T-helper 2 cell treated with Interferon-gamma antibody and Interleukin-4, amounts not matched to agents 5 μg/mL and 100 μg/mL, for 36 hours (primary cell): ENCODE results near the gene SDCCAG8.
A peak's percentile ranks its signal among the peaks of the same experiment; 100 is the strongest.

Source experiments
- DNase-seq: peaks from one replicate; pipeline ENCODE4 v3.0.0; 2021; ENCODE audit warnings: low spot score
- H3K27ac Mint-ChIP-seq: one replicate; pipeline ENCODE4 v1.8.0; 2021; ENCODE audit warnings: mild to moderate bottlenecking, mixed read lengths
- H3K27me3 Mint-ChIP-seq: one replicate; pipeline ENCODE4 v1.8.0; 2021; ENCODE audit warnings: low read depth, mixed read lengths
- H3K36me3 Mint-ChIP-seq: one replicate; pipeline ENCODE4 v1.8.0; 2021; ENCODE audit warnings: low read depth, mixed read lengths
- H3K4me1 Mint-ChIP-seq: one replicate; pipeline ENCODE4 v1.8.0; 2021; ENCODE audit warnings: low read depth, mixed read lengths
- H3K4me3 Mint-ChIP-seq: one replicate; pipeline ENCODE4 v1.8.0; 2022; ENCODE audit warnings: mild to moderate bottlenecking, moderate library complexity, mixed read lengths
- H3K9me3 Mint-ChIP-seq: one replicate; pipeline ENCODE4 v1.8.0; 2021; ENCODE audit warnings: mixed read lengths

SDCCAG8 gene

GRCh38 chr1:243280571-243281129, 24.8 kb downstream of the SDCCAG8 start:
- DNase-seq, result no peak
- no peaks in the 10 kb centered on the region for H3K9me3 Mint-ChIP-seq
- H3K36me3 Mint-ChIP-seq, result peaks cover 38% of the 10 kb centered on the region
- no peaks in the 10 kb centered on the region for H3K27me3 Mint-ChIP-seq
- peaks cover under 1% of the 10 kb centered on the region for H3K4me1 Mint-ChIP-seq
- no peak overlapping the region for H3K4me3 Mint-ChIP-seq
- no peak overlapping the region for H3K27ac Mint-ChIP-seq

GRCh38 chr1:243281672-243282071, 25.8 kb downstream of the SDCCAG8 start:
- no peak overlapping the region for H3K4me3 Mint-ChIP-seq
- no peak overlapping the region for H3K27ac Mint-ChIP-seq
- peaks cover 35% of the 10 kb centered on the region for H3K36me3 Mint-ChIP-seq
- H3K9me3 Mint-ChIP-seq, result no peaks in the 10 kb centered on the region
- H3K4me1 Mint-ChIP-seq, result peaks cover 10% of the 10 kb centered on the region
- no peak for DNase-seq
- no peaks in the 10 kb centered on the region for H3K27me3 Mint-ChIP-seq

GRCh38 chr1:243286409-243287122, 30.7 kb downstream of the SDCCAG8 start:
- Mint-ChIP-seq H3K4me1 (peaks cover 24% of the 10 kb centered on the region), H3K36me3 (peaks cover 46% of the 10 kb centered on the region), H3K9me3 (no peaks in the 10 kb centered on the region), H3K27me3 (no peaks in the 10 kb centered on the region), H3K4me3 (peak overlapping the region; percentile 41), H3K27ac (peak overlapping the region; percentile 56)
- DNase-seq, result no peak

GRCh38 chr1:243287123-243287460, 31.3 kb downstream of the SDCCAG8 start:
- H3K4me3 Mint-ChIP-seq, result no peak overlapping the region
- H3K27ac Mint-ChIP-seq, result no peak overlapping the region

GRCh38 chr1:243287652-243288051, 31.8 kb downstream of the SDCCAG8 start:
- H3K36me3 Mint-ChIP-seq, result peaks cover 48% of the 10 kb centered on the region
- H3K4me1 Mint-ChIP-seq, result peaks cover 24% of the 10 kb centered on the region
- H3K9me3 Mint-ChIP-seq, result peaks cover 2% of the 10 kb centered on the region
- peak overlapping the region; percentile 25 for H3K4me3 Mint-ChIP-seq
- peak overlapping the region; percentile 58 for H3K27ac Mint-ChIP-seq
- H3K27me3 Mint-ChIP-seq, result no peaks in the 10 kb centered on the region
- DNase-seq, result no peak

More at GRCh38 chr1:243287123-243287460, 31.3 kb downstream of the SDCCAG8 start:
- peaks cover 48% of the 10 kb centered on the region for H3K36me3 Mint-ChIP-seq
- peaks cover 24% of the 10 kb centered on the region for H3K4me1 Mint-ChIP-seq
- DNase-seq, result no peak
- H3K9me3 Mint-ChIP-seq, result no peaks in the 10 kb centered on the region
- no peaks in the 10 kb centered on the region for H3K27me3 Mint-ChIP-seq

GRCh38 chr1:243288062-243288461, 32.2 kb downstream of the SDCCAG8 start:
- DNase-seq, result no peak
- H3K27me3 Mint-ChIP-seq, result no peaks in the 10 kb centered on the region
- H3K4me3 Mint-ChIP-seq, result peak overlapping the region; percentile 25
- peaks cover 24% of the 10 kb centered on the region for H3K4me1 Mint-ChIP-seq
- H3K36me3 Mint-ChIP-seq, result peaks cover 49% of the 10 kb centered on the region
- peaks cover 6% of the 10 kb centered on the region for H3K9me3 Mint-ChIP-seq
- peak overlapping the region; percentile 58 for H3K27ac Mint-ChIP-seq

- Mint-ChIP-seq H3K4me3 (no peak overlapping the region), H3K4me1 (peaks cover 17% of the 10 kb centered on the region), H3K36me3 (peaks cover 65% of the 10 kb centered on the region), H3K27me3 (no peaks in the 10 kb centered on the region), H3K27ac (no peak overlapping the region), H3K9me3 (peaks cover 24% of the 10 kb centered on the region)
- DNase-seq, result no peak
These were observed 35.5 kb downstream of the SDCCAG8 start for GRCh38 chr1:243291292-243291691.

GRCh38 chr1:243292117-243292516, 36.3 kb downstream of the SDCCAG8 start:
- no peak overlapping the region for H3K27ac Mint-ChIP-seq
- H3K36me3 Mint-ChIP-seq, result peaks cover 69% of the 10 kb centered on the region
- no peaks in the 10 kb centered on the region for H3K27me3 Mint-ChIP-seq
- H3K4me1 Mint-ChIP-seq, result peaks cover 13% of the 10 kb centered on the region
- H3K4me3 Mint-ChIP-seq, result no peak overlapping the region
- DNase-seq, result no peak
- H3K9me3 Mint-ChIP-seq, result peaks cover 29% of the 10 kb centered on the region

GRCh38 chr1:243293941-243294722, 38.3 kb downstream of the SDCCAG8 start:
- peaks cover 34% of the 10 kb centered on the region for H3K9me3 Mint-ChIP-seq
- peaks cover 1% of the 10 kb centered on the region for H3K4me1 Mint-ChIP-seq
- no peak overlapping the region for H3K4me3 Mint-ChIP-seq
- no peak overlapping the region for H3K27ac Mint-ChIP-seq
- H3K27me3 Mint-ChIP-seq, result no peaks in the 10 kb centered on the region
- DNase-seq, result no peak
- peaks cover 63% of the 10 kb centered on the region for H3K36me3 Mint-ChIP-seq

GRCh38 chr1:243294723-243295121, 38.9 kb downstream of the SDCCAG8 start:
- H3K27me3 Mint-ChIP-seq, result no peaks in the 10 kb centered on the region
- H3K4me1 Mint-ChIP-seq, result peaks cover 1% of the 10 kb centered on the region
- H3K4me3 Mint-ChIP-seq, result no peak overlapping the region
- no peak for DNase-seq
- H3K27ac Mint-ChIP-seq, result no peak overlapping the region
- peaks cover 34% of the 10 kb centered on the region for H3K9me3 Mint-ChIP-seq
- H3K36me3 Mint-ChIP-seq, result peaks cover 60% of the 10 kb centered on the region

GRCh38 chr1:243299069-243299468, 43.2 kb downstream of the SDCCAG8 start:
- H3K27ac Mint-ChIP-seq, result no peak overlapping the region
- peaks cover 18% of the 10 kb centered on the region for H3K9me3 Mint-ChIP-seq
- no peak overlapping the region for H3K4me3 Mint-ChIP-seq
- H3K4me1 Mint-ChIP-seq, result no peaks in the 10 kb centered on the region
- H3K36me3 Mint-ChIP-seq, result peaks cover 44% of the 10 kb centered on the region
- DNase-seq, result no peak
- H3K27me3 Mint-ChIP-seq, result no peaks in the 10 kb centered on the region

- DNase-seq, result no peak
- Mint-ChIP-seq H3K4me3 (no peak overlapping the region), H3K9me3 (peaks cover 9% of the 10 kb centered on the region), H3K36me3 (peaks cover 32% of the 10 kb centered on the region), H3K4me1 (no peaks in the 10 kb centered on the region), H3K27ac (no peak overlapping the region), H3K27me3 (no peaks in the 10 kb centered on the region)
These were observed 45.2 kb downstream of the SDCCAG8 start for GRCh38 chr1:243301059-243301458.

- H3K27me3 Mint-ChIP-seq, result no peaks in the 10 kb centered on the region
- no peak for DNase-seq
- peaks cover 10% of the 10 kb centered on the region for H3K4me1 Mint-ChIP-seq
- H3K27ac Mint-ChIP-seq, result no peak overlapping the region
- no peaks in the 10 kb centered on the region for H3K9me3 Mint-ChIP-seq
- H3K4me3 Mint-ChIP-seq, result no peak overlapping the region
- peaks cover 19% of the 10 kb centered on the region for H3K36me3 Mint-ChIP-seq
These were observed 56.0 kb downstream of the SDCCAG8 start for GRCh38 chr1:243311809-243312208.

GRCh38 chr1:243312952-243313634, 57.3 kb downstream of the SDCCAG8 start:
- no peak overlapping the region for H3K27ac Mint-ChIP-seq
- no peaks in the 10 kb centered on the region for H3K27me3 Mint-ChIP-seq
- no peak for DNase-seq
- peaks cover 15% of the 10 kb centered on the region for H3K36me3 Mint-ChIP-seq
- H3K4me3 Mint-ChIP-seq, result no peak overlapping the region
- peaks cover 10% of the 10 kb centered on the region for H3K4me1 Mint-ChIP-seq
- no peaks in the 10 kb centered on the region for H3K9me3 Mint-ChIP-seq
